ENCODE data around the gene CHKA. TPM values are rescaled to one million over a fixed set of nuclear protein-coding genes. Genes with fewer than 3 reads are reported as not detected.

CHKA gene
- total and polyA plus RNA-seq, 2 donors (not counting 3 experiments of a cell fraction or from before 2014, with no cell fraction given), result 21.4 to 25.1 TPM

DNA sequence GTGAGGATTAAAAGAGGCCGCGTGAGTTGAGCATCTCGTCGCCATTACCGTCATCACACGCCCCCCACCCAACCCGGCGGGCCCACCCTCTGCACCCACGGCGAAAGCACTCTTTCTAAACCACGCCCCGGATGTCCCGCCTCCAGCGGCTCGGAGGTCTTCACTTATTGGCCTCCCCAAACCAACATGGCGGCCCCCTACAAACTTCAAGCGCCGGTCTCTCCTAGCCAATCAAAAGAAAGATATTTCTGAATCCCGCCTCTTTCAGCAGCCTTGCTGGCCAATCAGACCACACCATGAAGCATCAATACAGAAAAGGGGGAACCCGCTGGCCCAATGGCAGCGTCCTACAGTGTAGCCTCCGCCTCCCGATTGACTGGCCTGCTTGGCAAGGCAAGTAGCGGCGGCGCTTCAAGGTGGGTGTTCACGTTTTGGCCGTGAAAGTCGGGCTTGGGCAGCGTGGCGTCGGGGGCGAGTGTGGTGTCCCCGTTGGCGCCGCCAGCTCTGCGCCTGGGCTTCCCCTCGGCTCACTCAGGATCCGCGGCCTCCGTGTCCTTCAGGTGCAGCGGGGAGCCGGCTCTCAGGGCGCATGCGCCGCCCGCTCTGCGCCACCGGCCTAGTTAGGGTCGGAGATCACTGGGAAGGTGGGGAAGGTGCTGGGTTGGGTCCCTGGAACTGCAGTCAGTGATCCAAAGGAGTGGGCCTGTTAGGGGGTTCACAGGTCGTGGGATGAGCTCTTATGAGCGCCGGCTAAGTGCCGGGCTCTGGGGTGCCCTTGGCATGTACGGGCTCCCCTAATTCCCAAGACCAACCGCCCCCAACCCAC is 90.7 kb downstream of the CHKA start, which contains the start of gene NDUFS8:
Gene NDUFS8, plus strand, starts transcription at position 364 of the 826 bp plus-strand sequence. CDS start 1,471 bp downstream, outside the sequence.
- intact Hi-C loops (cut with micrococcal nuclease), result loop anchor here (1.0 kb wide), 1 partner anchor 8 kb away; no protein-coding TSS in a partner anchor

DNA sequence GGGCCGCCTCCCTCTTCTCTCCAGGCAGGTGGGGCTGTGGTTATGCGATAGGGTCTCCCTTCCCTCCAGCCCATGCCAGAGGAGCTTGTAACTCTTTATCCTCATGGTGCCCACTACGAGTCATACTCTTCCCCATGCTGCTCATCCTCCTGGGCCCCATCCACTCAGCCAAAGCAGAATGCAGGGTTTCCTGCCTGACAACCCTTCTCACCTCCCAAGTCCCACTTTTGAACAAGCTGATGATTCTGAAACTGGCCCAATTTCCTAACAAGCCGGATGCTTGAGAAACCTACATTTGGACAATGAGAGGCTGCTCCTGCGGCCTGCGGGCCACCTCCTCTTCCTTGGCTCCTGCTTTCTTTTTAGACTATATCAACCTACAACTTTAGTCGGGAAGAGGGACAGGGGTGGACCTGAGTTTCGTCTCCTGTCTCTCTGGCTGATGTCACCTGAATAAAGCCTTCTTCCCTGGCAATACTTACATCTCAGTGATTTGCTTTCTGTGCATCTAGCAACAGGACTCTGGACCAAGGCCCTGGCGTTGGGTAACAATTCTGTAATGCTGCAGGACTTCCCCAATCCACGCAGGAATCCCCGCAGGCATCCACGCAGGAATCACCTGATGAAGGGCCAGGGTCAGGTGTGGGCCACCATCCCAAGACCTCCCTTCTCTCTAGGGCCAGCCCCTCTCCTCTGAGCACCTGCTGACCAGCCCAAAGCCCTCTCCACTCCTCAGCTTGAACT is 92.2 kb downstream of the CHKA start:
- H3K36me3 ChIP-seq (ENCODE audit: control insufficient read depth in 2 of 2, extremely low read depth in 1 of 2, insufficient read depth in 2 of 2, low read length in 2 of 2), result peaks cover 0 to 11% of the 10 kb centered on the region in 2 experiments
- no peak overlapping the region for H3K4me3 ChIP-seq (replicated peaks in 1 of 3; ENCODE audit: insufficient read depth in 1 of 3, low read depth in 1 of 3, low read length in 3 of 3)
- no TSS peak for BruUV-seq (replicated peaks)
- no peaks in the 10 kb centered on the region for H3K9me1 ChIP-seq (replicated peaks; ENCODE audit: control insufficient read depth, extremely low read depth, insufficient read depth, low read length)
- intact Hi-C loops (cut with micrococcal nuclease) (no loop called here), dilution Hi-C loops (cut with MboI; ENCODE audit: extremely low pct_ligation_motif_present, low sequenced_read_pairs) (no loop called here)
- H2AFZ ChIP-seq (ENCODE audit: low read depth, low read length), result no peak overlapping the region
- DNase-seq (ENCODE audit: low read depth, low spot score), result no peak
- no peak for FAIRE-seq
- no peaks in the 10 kb centered on the region for H3K27me3 ChIP-seq (ENCODE audit: control insufficient read depth in 2 of 2, insufficient read depth in 2 of 2, low read length in 2 of 2)
- peaks cover 18% of the 10 kb centered on the region for H3K79me2 ChIP-seq (ENCODE audit: control insufficient read depth, insufficient read depth, low read length)
- TF ChIP-seq POLR2AphosphoS5 (IDR thresholded peaks at IDR 0.05; ENCODE audit: insufficient read depth, low read depth, low read length) (no peak), GATA2 (IDR thresholded peaks at IDR 0.05; ENCODE audit: insufficient read depth, insufficient read length, low read depth, low read length) (no peak), MYC (IDR thresholded peaks at IDR 0.05; ENCODE audit: low read depth, low read length) (no peak)
- TF ChIP-seq, protein P1, sequence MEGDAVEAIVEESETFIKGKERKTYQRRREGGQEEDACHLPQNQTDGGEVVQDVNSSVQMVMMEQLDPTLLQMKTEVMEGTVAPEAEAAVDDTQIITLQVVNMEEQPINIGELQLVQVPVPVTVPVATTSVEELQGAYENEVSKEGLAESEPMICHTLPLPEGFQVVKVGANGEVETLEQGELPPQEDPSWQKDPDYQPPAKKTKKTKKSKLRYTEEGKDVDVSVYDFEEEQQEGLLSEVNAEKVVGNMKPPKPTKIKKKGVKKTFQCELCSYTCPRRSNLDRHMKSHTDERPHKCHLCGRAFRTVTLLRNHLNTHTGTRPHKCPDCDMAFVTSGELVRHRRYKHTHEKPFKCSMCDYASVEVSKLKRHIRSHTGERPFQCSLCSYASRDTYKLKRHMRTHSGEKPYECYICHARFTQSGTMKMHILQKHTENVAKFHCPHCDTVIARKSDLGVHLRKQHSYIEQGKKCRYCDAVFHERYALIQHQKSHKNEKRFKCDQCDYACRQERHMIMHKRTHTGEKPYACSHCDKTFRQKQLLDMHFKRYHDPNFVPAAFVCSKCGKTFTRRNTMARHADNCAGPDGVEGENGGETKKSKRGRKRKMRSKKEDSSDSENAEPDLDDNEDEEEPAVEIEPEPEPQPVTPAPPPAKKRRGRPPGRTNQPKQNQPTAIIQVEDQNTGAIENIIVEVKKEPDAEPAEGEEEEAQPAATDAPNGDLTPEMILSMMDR (IDR thresholded peaks at IDR 0.05; ENCODE audit: extremely low read depth in 1 of 2, insufficient read depth in 1 of 2, low read depth in 1 of 2, low read length in 2 of 2), result no peak
- CTCF ChIA-PET, result no interaction called here
- no peak overlapping the region for H3K27ac ChIP-seq (ENCODE audit: insufficient read depth, low read depth, low read length)
- H3K4me1 ChIP-seq (ENCODE audit: control insufficient read depth, extremely low read depth, insufficient read depth, low read length), result peaks cover 11% of the 10 kb centered on the region
- H3K4me2 ChIP-seq (ENCODE audit: insufficient read depth, low read length), result no peak overlapping the region
- H3K9ac ChIP-seq (replicated peaks; ENCODE audit: extremely low read depth, insufficient read depth, low read length), result no peak overlapping the region
- POLR2A ChIA-PET, result no interaction called here
- no peaks in the 10 kb centered on the region for H3K9me3 ChIP-seq (replicated peaks; ENCODE audit: control insufficient read depth, insufficient read depth, low read length)
- H4K20me1 ChIP-seq (replicated peaks; ENCODE audit: control insufficient read depth, extremely low read depth, insufficient read depth, low read length), result no peaks in the 10 kb centered on the region

More for the DNA sequence above, 90.7 kb downstream of the CHKA start, which contains the start of gene NDUFS8:
- H3K4me1 ChIP-seq (ENCODE audit: control insufficient read depth, extremely low read depth, insufficient read depth, low read length), result peaks cover 11% of the 10 kb centered on the region
- H3K36me3 ChIP-seq (ENCODE audit: control insufficient read depth in 2 of 2, extremely low read depth in 1 of 2, insufficient read depth in 2 of 2, low read length in 2 of 2), result peaks cover 0 to 16% of the 10 kb centered on the region in 2 experiments
- peak; percentile 100 for FAIRE-seq
- H3K79me2 ChIP-seq (ENCODE audit: control insufficient read depth, insufficient read depth, low read length), result peaks cover 18% of the 10 kb centered on the region
- no peaks in the 10 kb centered on the region for H3K9me3 ChIP-seq (replicated peaks; ENCODE audit: control insufficient read depth, insufficient read depth, low read length)
- H3K4me3 ChIP-seq (replicated peaks in 1 of 3; ENCODE audit: insufficient read depth in 1 of 3, low read depth in 1 of 3, low read length in 3 of 3), result peak within 1 kb of the TSS; percentile 50 to 83 (median 79)
- peak within 1 kb of the TSS; percentile 79 for H3K9ac ChIP-seq (replicated peaks; ENCODE audit: extremely low read depth, insufficient read depth, low read length)
- H3K9me1 ChIP-seq (replicated peaks; ENCODE audit: control insufficient read depth, extremely low read depth, insufficient read depth, low read length), result no peaks in the 10 kb centered on the region
- H3K27me3 ChIP-seq (ENCODE audit: control insufficient read depth in 2 of 2, insufficient read depth in 2 of 2, low read length in 2 of 2), result no peaks in the 10 kb centered on the region
- H3K27ac ChIP-seq (ENCODE audit: insufficient read depth, low read depth, low read length), result peak within 1 kb of the TSS; percentile 43
- POLR2A ChIA-PET, result no interaction called here
- peak; percentile 40 for TF ChIP-seq POLR2AphosphoS5 (IDR thresholded peaks at IDR 0.05; ENCODE audit: insufficient read depth, low read depth, low read length)
- TF ChIP-seq FOS (IDR thresholded peaks at IDR 0.05; ENCODE audit: borderline replicate concordance, insufficient read depth, low read length), result no peak
- no peak for TF ChIP-seq MYC (IDR thresholded peaks at IDR 0.05; ENCODE audit: low read depth, low read length)
- peak; percentile 83 for TF ChIP-seq POLR2A (IDR thresholded peaks at IDR 0.05; ENCODE audit: low read depth, low read length)
- no peaks in the 10 kb centered on the region for H4K20me1 ChIP-seq (replicated peaks; ENCODE audit: control insufficient read depth, extremely low read depth, insufficient read depth, low read length)
- dilution Hi-C loops (cut with MboI; ENCODE audit: extremely low pct_ligation_motif_present, low sequenced_read_pairs), result no loop called here
- peak within 1 kb of the TSS; percentile 82 for H2AFZ ChIP-seq (ENCODE audit: low read depth, low read length)
- CTCF ChIA-PET, result interaction anchor here (1.0 kb wide), 1 partner anchor 9 kb away, joined by 3 read pairs; the partner anchor contains the start of gene TCIRG1
- peak; percentile 100 for DNase-seq (ENCODE audit: low read depth, low spot score)
- H3K4me2 ChIP-seq (ENCODE audit: insufficient read depth, low read length), result peak within 1 kb of the TSS; percentile 56
- no TSS peak for BruUV-seq (replicated peaks)

Measured in endothelial cell of umbilical vein (primary cell).